T-cell (primary cell): ENCODE measurements around the gene RPS6KA2. TPM values are rescaled to one million over a fixed set of nuclear protein-coding genes. Genes with fewer than 3 reads are reported as not detected.

Experiments used
- ATAC-seq, 4 experiments: fragments of 200-7000 bp in 3 of 4; fragments of 150-1000 bp in 1 of 4; cut with Tn5 transposase; replicated peaks in 1 of 4; 1 replicate in 3 of 4; 2 replicates in 1 of 4; pipeline ENCODE4 v1.10.0; 2021; ENCODE audit warnings: moderate library complexity in 3 of 4, mild to moderate bottlenecking in 2 of 4, moderate number of reproducible peaks in 1 of 4
- CTCF ChIA-PET, 2 donors: fragments of 300-600 bp; sonication (Branson Sonifier 250); formaldehyde crosslinking; loops; one replicate each; lab custom pipeline; 2022; ENCODE audit warnings: antibody characterized with exemption in 2 of 2; lab: Charles Lee
- POLR2A ChIA-PET, 2 donors: fragments of 300-600 bp; sonication (Branson Sonifier 250); formaldehyde crosslinking; loops; one replicate each; lab custom pipeline; 2022; ENCODE audit warnings: antibody characterized with exemption in 2 of 2; lab: Charles Lee
- DNase-seq, 35 experiments: peaks; one replicate each; pipeline versions ENCODE4 v3.0.0 to v3.0.0-alpha.2; 2013 to 2023
- H3K27ac ChIP-seq: one replicate; pipeline ENCODE4 v1.5.1; 2013; ENCODE audit warnings: low read length
- H3K27me3 ChIP-seq, 2 experiments: replicated peaks in 1 of 2; 1 replicate in 1 of 2; 2 replicates in 1 of 2; pipeline versions ENCODE4 v1.6.1 to v1.7.0; 2013; ENCODE audit warnings: low read length in 1 of 2, mixed read lengths in 1 of 2; ENCODE audit not compliant: control insufficient read depth in 2 of 2, insufficient read depth in 2 of 2; ENCODE audit errors: extremely low read depth in 1 of 2
- H3K36me3 ChIP-seq, 2 donors: 1 replicate in 1 of 2; 2 replicates in 1 of 2; pipeline versions ENCODE4 v1.6.1 to v1.7.0; 2013; ENCODE audit warnings: low read length in 1 of 2; ENCODE audit not compliant: control insufficient read depth in 2 of 2, insufficient read depth in 1 of 2; ENCODE audit errors: extremely low read depth in 1 of 2
- H3K4me1 ChIP-seq, 2 experiments: 1 replicate in 1 of 2; 2 replicates in 1 of 2; pipeline versions ENCODE4 v1.6.1 to v1.7.0; 2013; ENCODE audit warnings: low read length in 2 of 2, mixed read lengths in 1 of 2; ENCODE audit not compliant: insufficient read depth in 2 of 2, control insufficient read depth in 1 of 2; ENCODE audit errors: extremely low read depth in 1 of 2
- H3K4me3 ChIP-seq, 2 donors: 1 replicate in 1 of 2; 2 replicates in 1 of 2; pipeline versions ENCODE4 v1.5.1 to v1.7.0; 2013; ENCODE audit warnings: mild to moderate bottlenecking in 2 of 2, low read length in 1 of 2, moderate library complexity in 1 of 2; ENCODE audit not compliant: control insufficient read depth in 1 of 2; ENCODE audit errors: extremely low read depth in 1 of 2
- H3K9me3 ChIP-seq: 2 replicates; pipeline ENCODE4 v1.7.0; 2013
- H3K27ac Mint-ChIP-seq, 2 donors: one replicate each; pipeline ENCODE4 v1.8.0; 2020 to 2021; ENCODE audit warnings: mild to moderate bottlenecking in 2 of 2, mixed read lengths in 2 of 2
- H3K27me3 Mint-ChIP-seq, 2 donors: one replicate each; pipeline ENCODE4 v1.8.0; 2021 to 2022; ENCODE audit warnings: mixed read lengths in 2 of 2
- H3K36me3 Mint-ChIP-seq: one replicate; pipeline ENCODE4 v1.8.0; 2021; ENCODE audit warnings: mixed read lengths
- H3K4me1 Mint-ChIP-seq, 3 donors: one replicate each; pipeline ENCODE4 v1.8.0; 2020 to 2022; ENCODE audit warnings: mixed read lengths in 3 of 3, mild to moderate bottlenecking in 1 of 3
- H3K4me3 Mint-ChIP-seq, 3 donors: one replicate each; pipeline ENCODE4 v1.8.0; 2020 to 2022; ENCODE audit warnings: mild to moderate bottlenecking in 3 of 3, mixed read lengths in 3 of 3, moderate library complexity in 3 of 3
- H3K9me3 Mint-ChIP-seq, 3 donors: one replicate each; pipeline ENCODE4 v1.8.0; 2020 to 2022; ENCODE audit warnings: mixed read lengths in 3 of 3
- WGBS: methylation state at CpG from one replicate; pipeline ENCODE4 v1.1.5; 2013; ENCODE audit warnings: missing lambda C conversion rate; ENCODE audit not compliant: insufficient coverage; 5-methylcytosine and 5-hydroxymethylcytosine counted together
- total RNA-seq, 35 experiments: library from RNA in 6 of 35; stranded (reverse) in 6 of 35; fragments of 120-200 nt in 1 of 35; gene quantifications; one replicate each; pipeline versions ENCODE4 v1.2.1 to v1.2.4 and lab custom pipeline; 2013 to 2026

The RPS6KA2 gene
- total RNA-seq, 5 donors from 2014 or later (not counting 1 experiment from before 2014, with no cell fraction given): 4.1 to 21.5 (median 12.4) TPM

GRCh38 chr6:166424431-166424830, 202.6 kb downstream of the RPS6KA2 start:
- DNase-seq: no peak
- ChIA-PET CTCF (interaction anchor here in 1 of 2 donors (0.5 kb wide), 1 partner anchor 71 kb away, joined by 3 read pairs; no protein-coding TSS in a partner anchor), POLR2A (no interaction called here)
- H3K4me1 ChIP-seq: peaks cover 7 to 19% of the 10 kb centered on the region in 2 experiments
- Mint-ChIP-seq H3K4me1 (peaks cover 13 to 24% (median 20%) of the 10 kb centered on the region in 3 donors), H3K36me3 (peaks cover 6% of the 10 kb centered on the region), H3K27ac (no peak overlapping the region), H3K27me3 (no peaks in the 10 kb centered on the region), H3K4me3 (no peak overlapping the region), H3K9me3 (no peaks in the 10 kb centered on the region)
- 97% methylated on average over 9 of the region's 12 CpGs for WGBS
- H3K4me3 ChIP-seq: no peak overlapping the region
- H3K27me3 ChIP-seq: no peaks in the 10 kb centered on the region
- no peak for ATAC-seq
- peaks cover 0 to 7% of the 10 kb centered on the region in 2 donors for H3K36me3 ChIP-seq
- H3K27ac ChIP-seq: no peak overlapping the region
- H3K9me3 ChIP-seq: no peaks in the 10 kb centered on the region

- no peaks in the 10 kb centered on the region for H3K9me3 Mint-ChIP-seq
- no peak overlapping the region for H3K4me3 Mint-ChIP-seq
- ATAC-seq: no peak
- CTCF ChIA-PET: no interaction called here
- H3K27me3 ChIP-seq: no peaks in the 10 kb centered on the region
- no peak overlapping the region for H3K27ac ChIP-seq
- H3K27me3 Mint-ChIP-seq: no peaks in the 10 kb centered on the region
- no peak overlapping the region for H3K4me3 ChIP-seq
- peaks cover 13 to 25% of the 10 kb centered on the region in 2 experiments for H3K4me1 ChIP-seq
- peaks cover 3% of the 10 kb centered on the region for H3K36me3 Mint-ChIP-seq
- WGBS: 98% methylated on average over 7 of the region's 7 CpGs
- H3K9me3 ChIP-seq: no peaks in the 10 kb centered on the region
- H3K4me1 Mint-ChIP-seq: peaks cover 19 to 31% (median 27%) of the 10 kb centered on the region in 3 donors
- DNase-seq: no peak
- peak overlapping the region in 1 of 2 donors; percentile 11 for H3K27ac Mint-ChIP-seq
- POLR2A ChIA-PET: no interaction called here
- H3K36me3 ChIP-seq: peaks cover 0 to 7% of the 10 kb centered on the region in 2 donors
Observed at GRCh38 chr6:166423781-166424180, 203.3 kb downstream of the RPS6KA2 start.

- ATAC-seq (no peak), DNase-seq (peak in 1 of 35 experiments; percentile 14)
- ChIA-PET CTCF (interaction anchor here in 1 of 2 donors (0.5 kb wide), 1 partner anchor 105 kb away, joined by 3 read pairs; no protein-coding TSS in a partner anchor), POLR2A (no interaction called here)
- Histone ChIP-seq H3K27ac (no peak overlapping the region), H3K27me3 (no peaks in the 10 kb centered on the region), H3K36me3 (peaks cover 0 to 7% of the 10 kb centered on the region in 2 donors), H3K9me3 (no peaks in the 10 kb centered on the region), H3K4me3 (no peak overlapping the region), H3K4me1 (peaks cover 19 to 31% of the 10 kb centered on the region in 2 experiments)
- H3K27ac Mint-ChIP-seq: no peak overlapping the region
- H3K36me3 Mint-ChIP-seq: no peaks in the 10 kb centered on the region
- H3K27me3 Mint-ChIP-seq: no peaks in the 10 kb centered on the region
- 95% methylated on average over 17 of the region's 22 CpGs for WGBS
- H3K4me3 Mint-ChIP-seq: no peak overlapping the region
- no peaks in the 10 kb centered on the region for H3K9me3 Mint-ChIP-seq
- peaks cover 25 to 37% (median 33%) of the 10 kb centered on the region in 3 donors for H3K4me1 Mint-ChIP-seq
Observed at GRCh38 chr6:166423051-166423745, 203.9 kb downstream of the RPS6KA2 start.

GRCh38 chr6:166422201-166422940, 204.7 kb downstream of the RPS6KA2 start:
- CTCF ChIA-PET: interaction anchor here in 1 of 2 donors (0.5 kb wide), 1 partner anchor 104 kb away, joined by 3 read pairs; no protein-coding TSS in a partner anchor
- Mint-ChIP-seq H3K4me1 (peaks cover 34 to 45% (median 41%) of the 10 kb centered on the region in 3 donors), H3K4me3 (no peak overlapping the region), H3K27ac (peak overlapping the region in 1 of 2 donors; percentile 73), H3K27me3 (no peaks in the 10 kb centered on the region), H3K9me3 (no peaks in the 10 kb centered on the region), H3K36me3 (no peaks in the 10 kb centered on the region)
- DNase-seq: peak in 2 of 35 experiments; percentile 3 to 13
- Histone ChIP-seq H3K27me3 (no peaks in the 10 kb centered on the region), H3K9me3 (no peaks in the 10 kb centered on the region), H3K36me3 (peaks cover 0 to 7% of the 10 kb centered on the region in 2 donors), H3K4me3 (no peak overlapping the region), H3K4me1 (peaks cover 22 to 39% of the 10 kb centered on the region in 2 experiments), H3K27ac (no peak overlapping the region)
- WGBS: 97% methylated on average over 16 of the region's 20 CpGs
- POLR2A ChIA-PET: no interaction called here
- ATAC-seq: no peak

- peak in 1 of 35 experiments; percentile 9 for DNase-seq
- ATAC-seq: no peak
- peak overlapping the region; percentile 82 for H3K27ac ChIP-seq
- Mint-ChIP-seq H3K9me3 (peaks cover 4 to 15% (median 12%) of the 10 kb centered on the region in 3 donors), H3K4me3 (peak overlapping the region in 2 of 3 donors; percentile 34 to 77), H3K4me1 (peaks cover 54 to 65% (median 61%) of the 10 kb centered on the region in 3 donors), H3K36me3 (peaks cover 17% of the 10 kb centered on the region), H3K27me3 (no peaks in the 10 kb centered on the region), H3K27ac (peak overlapping the region; percentile 94 to 95)
- WGBS: 92% methylated on average over 2 of the region's 6 CpGs
- no peaks in the 10 kb centered on the region for H3K27me3 ChIP-seq
- no peaks in the 10 kb centered on the region for H3K9me3 ChIP-seq
- peaks cover 39 to 60% of the 10 kb centered on the region in 2 experiments for H3K4me1 ChIP-seq
- CTCF ChIA-PET: no interaction called here
- POLR2A ChIA-PET: no interaction called here
- no peak overlapping the region for H3K4me3 ChIP-seq
- H3K36me3 ChIP-seq: peaks cover 0 to 7% of the 10 kb centered on the region in 2 donors
Observed at GRCh38 chr6:166420351-166420750, 206.7 kb downstream of the RPS6KA2 start.

GRCh38 chr6:166419717-166420116, 207.3 kb downstream of the RPS6KA2 start:
- no peak for ATAC-seq
- H3K27ac Mint-ChIP-seq: peak overlapping the region; percentile 94 to 95
- ChIA-PET POLR2A (no interaction called here), CTCF (interaction anchor here in 1 of 2 donors (0.5 kb wide), 1 partner anchor 39 kb away, joined by 3 read pairs; no protein-coding TSS in a partner anchor)
- no peaks in the 10 kb centered on the region for H3K27me3 Mint-ChIP-seq
- Histone ChIP-seq H3K4me1 (peaks cover 44 to 65% of the 10 kb centered on the region in 2 experiments), H3K4me3 (no peak overlapping the region), H3K27ac (peak overlapping the region; percentile 82), H3K36me3 (peaks cover 0 to 7% of the 10 kb centered on the region in 2 donors), H3K27me3 (no peaks in the 10 kb centered on the region), H3K9me3 (no peaks in the 10 kb centered on the region)
- peaks cover 20% of the 10 kb centered on the region for H3K36me3 Mint-ChIP-seq
- peak in 2 of 35 experiments; percentile 2 to 19 for DNase-seq
- 90% methylated on average over 15 of the region's 15 CpGs for WGBS
- H3K9me3 Mint-ChIP-seq: peaks cover 4 to 15% (median 12%) of the 10 kb centered on the region in 3 donors
- H3K4me1 Mint-ChIP-seq: peaks cover 60 to 71% (median 67%) of the 10 kb centered on the region in 3 donors
- peak overlapping the region; percentile 28 to 77 (median 43) for H3K4me3 Mint-ChIP-seq
